Adipocyte (in vitro differentiated cells): ENCODE results near the gene SPRED2.

ENCODE experiments used
- DNase-seq: peaks from one replicate; pipeline ENCODE4 v3.0.0-alpha.2; 2015; ENCODE audit warnings: low read depth
- H3K27me3 ChIP-seq: replicated peaks from 2 replicates; pipeline ENCODE4 v1.7.0; 2013; ENCODE audit warnings: mild to moderate bottlenecking, low read length, moderate library complexity; ENCODE audit not compliant: control insufficient read depth, insufficient read depth
- H3K36me3 ChIP-seq: 2 replicates; pipeline ENCODE4 v1.7.0; 2013; ENCODE audit warnings: low read length, mild to moderate bottlenecking, moderate library complexity; ENCODE audit not compliant: control insufficient read depth, insufficient read depth, severe bottlenecking
- H3K4me1 ChIP-seq: 2 replicates; pipeline ENCODE4 v1.7.0; 2013; ENCODE audit warnings: mild to moderate bottlenecking, low read length, moderate library complexity; ENCODE audit not compliant: control insufficient read depth, insufficient read depth
- H3K4me3 ChIP-seq: 2 replicates; pipeline ENCODE4 v1.7.0; 2013; ENCODE audit warnings: mild to moderate bottlenecking, low read length, moderate library complexity
- H3K9ac ChIP-seq: 2 replicates; pipeline ENCODE4 v1.7.0; 2013; ENCODE audit warnings: mild to moderate bottlenecking, low read length, moderate library complexity
- H3K9me3 ChIP-seq: 2 replicates; pipeline ENCODE4 v1.7.0; 2013; ENCODE audit warnings: mild to moderate bottlenecking, low read length, moderate library complexity; ENCODE audit not compliant: control insufficient read depth

SPRED2 gene

DNA sequence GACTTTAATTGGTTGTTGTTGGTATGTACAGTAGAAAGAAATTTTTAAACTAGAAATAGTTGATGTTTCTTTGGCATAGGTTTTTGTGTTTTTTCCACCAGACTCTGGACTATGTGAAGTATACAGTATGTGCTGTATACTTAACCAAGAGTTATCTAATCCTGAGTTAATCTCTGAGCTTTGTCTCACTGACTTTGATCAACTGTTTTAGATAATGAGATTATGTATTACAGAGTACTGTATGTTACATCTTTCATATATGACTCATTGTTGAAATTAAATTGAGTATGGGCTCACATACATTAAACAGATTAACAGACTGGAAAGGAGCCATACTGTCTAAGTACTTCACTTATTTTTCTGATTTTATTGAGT is 166.7 kb downstream of the SPRED2 start:
- no peaks in the 10 kb centered on the region for H3K27me3 ChIP-seq
- no peaks in the 10 kb centered on the region for H3K9me3 ChIP-seq
- no peak overlapping the region for H3K9ac ChIP-seq
- DNase-seq, result no peak
- peaks cover 67% of the 10 kb centered on the region for H3K36me3 ChIP-seq
- H3K4me1 ChIP-seq, result peaks cover 34% of the 10 kb centered on the region
- H3K4me3 ChIP-seq, result no peak overlapping the region

GRCh38 chr2:65264821-65265670 is 167.4 kb downstream of the SPRED2 start:
- Histone ChIP-seq H3K9ac (no peak overlapping the region), H3K27me3 (no peaks in the 10 kb centered on the region), H3K4me3 (no peak overlapping the region), H3K9me3 (no peaks in the 10 kb centered on the region), H3K36me3 (peaks cover 72% of the 10 kb centered on the region), H3K4me1 (peaks cover 33% of the 10 kb centered on the region)
- DNase-seq, result peak; percentile 91

DNA sequence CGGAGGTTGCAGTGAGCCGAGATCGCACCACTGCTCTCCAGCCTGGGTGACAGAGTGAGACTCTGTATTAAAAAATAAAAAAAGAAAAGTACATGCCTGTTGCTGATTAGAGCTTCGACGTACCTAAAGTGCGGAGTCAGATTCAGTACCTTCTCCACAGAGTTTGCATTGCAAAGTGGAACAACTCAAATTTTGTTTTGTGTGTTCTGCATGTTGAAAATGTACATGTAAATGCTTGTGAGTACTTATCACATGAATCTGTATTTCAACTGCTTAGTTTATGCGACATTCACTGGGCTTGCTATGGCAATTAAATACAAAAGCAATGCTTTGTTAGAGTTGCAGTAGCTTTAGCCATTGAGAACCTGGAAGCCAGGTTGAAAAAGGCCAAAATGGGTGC is 168.4 kb downstream of the SPRED2 start:
- Histone ChIP-seq H3K36me3 (peaks cover 76% of the 10 kb centered on the region), H3K27me3 (no peaks in the 10 kb centered on the region), H3K9ac (no peak overlapping the region), H3K4me1 (peaks cover 27% of the 10 kb centered on the region), H3K9me3 (no peaks in the 10 kb centered on the region), H3K4me3 (no peak overlapping the region)
- no peak for DNase-seq

DNA sequence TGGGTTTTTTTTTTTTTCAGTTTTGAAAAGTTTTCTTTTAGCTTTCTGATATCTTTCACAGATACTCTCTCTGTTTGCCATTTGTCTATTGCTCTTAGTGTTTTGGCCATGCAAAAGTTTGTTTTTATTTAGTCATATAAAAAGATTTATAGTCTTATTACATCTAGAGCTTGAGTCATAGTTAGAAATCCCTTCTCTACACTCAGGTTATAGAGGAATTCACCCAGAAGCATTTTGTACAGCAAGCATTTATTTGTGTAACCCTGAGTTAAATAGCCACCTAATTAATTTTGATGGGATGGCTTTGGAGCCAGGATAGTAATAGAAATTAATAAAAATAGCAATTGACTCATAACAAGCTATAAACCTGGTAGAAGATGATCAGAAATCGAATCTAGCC is 169.1 kb downstream of the SPRED2 start:
- peaks cover 27% of the 10 kb centered on the region for H3K4me1 ChIP-seq
- no peak overlapping the region for H3K9ac ChIP-seq
- no peak for DNase-seq
- no peak overlapping the region for H3K4me3 ChIP-seq
- H3K27me3 ChIP-seq, result no peaks in the 10 kb centered on the region
- H3K36me3 ChIP-seq, result peaks cover 76% of the 10 kb centered on the region
- no peaks in the 10 kb centered on the region for H3K9me3 ChIP-seq

- DNase-seq, result no peak
- Histone ChIP-seq H3K4me1 (peaks cover 27% of the 10 kb centered on the region), H3K27me3 (no peaks in the 10 kb centered on the region), H3K4me3 (no peak overlapping the region), H3K9ac (no peak overlapping the region), H3K36me3 (peaks cover 67% of the 10 kb centered on the region), H3K9me3 (no peaks in the 10 kb centered on the region)
These were observed 170.7 kb downstream of the SPRED2 start for GRCh38 chr2:65261676-65262075.
